Measurements from ENCODE around the gene CFAP57. TPM values are rescaled to one million over a fixed set of nuclear protein-coding genes. Genes with fewer than 3 reads are reported as not detected.
A peak's percentile ranks its signal among the peaks of the same experiment; 100 is the strongest.

The CFAP57 gene
- total and polyA plus RNA-seq, 2 experiments from 2014 or later = 0.10 to 0.46 TPM

DNA sequence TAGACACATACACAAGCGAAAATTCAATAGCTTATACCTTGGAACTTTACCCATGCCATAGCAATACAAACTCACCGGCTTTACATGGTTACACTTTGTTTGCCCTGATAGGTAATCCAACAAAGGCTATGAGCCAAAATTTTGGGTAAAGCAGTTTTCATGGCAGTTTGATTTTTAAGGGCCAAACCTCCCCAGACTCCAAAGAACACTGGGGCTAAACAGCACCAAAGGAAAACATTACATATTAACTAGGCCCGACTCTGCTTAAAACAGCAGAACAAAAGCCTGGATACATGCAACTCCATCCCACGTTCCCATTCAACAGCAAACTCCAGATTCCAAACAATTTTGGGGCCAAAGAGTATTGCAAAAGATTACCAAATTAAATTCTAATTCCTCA lies 93.3 kb downstream of the CFAP57 start:
- Histone ChIP-seq H3K9me2 (replicated peaks; ENCODE audit: insufficient read depth) (no peaks in the 10 kb centered on the region), H3K27ac (no peak overlapping the region), H2AFZ (no peak overlapping the region), H3K9me3 (ENCODE audit: low read depth) (peaks cover 5% of the 10 kb centered on the region), H3K36me3 (replicated peaks; ENCODE audit: insufficient read depth, low read depth) (no peaks in the 10 kb centered on the region), H3K4me1 (ENCODE audit: insufficient read depth) (peaks cover 5% of the 10 kb centered on the region), H3K4me3 (no peak overlapping the region), H3K79me2 (no peaks in the 10 kb centered on the region), H4K20me1 (ENCODE audit: insufficient read depth, poor library complexity, severe bottlenecking) (no peaks in the 10 kb centered on the region), H3K27me3 (no peaks in the 10 kb centered on the region), H3K4me2 (no peak overlapping the region)
- 76% methylated on average over 4 of the region's 4 CpGs for WGBS (ENCODE audit: low lambda C conversion rate, missing lambda C conversion rate)
- no peak for DNase-seq (ENCODE audit: low spot score)
- TF ChIP-seq EZH2phosphoT487 (IDR thresholded peaks at IDR 0.05; ENCODE audit: low read depth, severe bottlenecking, unreplicated experiment) (no peak), EZH2 (IDR thresholded peaks at IDR 0.05; ENCODE audit: borderline replicate concordance) (no peak)
- TF ChIP-seq, protein P1, sequence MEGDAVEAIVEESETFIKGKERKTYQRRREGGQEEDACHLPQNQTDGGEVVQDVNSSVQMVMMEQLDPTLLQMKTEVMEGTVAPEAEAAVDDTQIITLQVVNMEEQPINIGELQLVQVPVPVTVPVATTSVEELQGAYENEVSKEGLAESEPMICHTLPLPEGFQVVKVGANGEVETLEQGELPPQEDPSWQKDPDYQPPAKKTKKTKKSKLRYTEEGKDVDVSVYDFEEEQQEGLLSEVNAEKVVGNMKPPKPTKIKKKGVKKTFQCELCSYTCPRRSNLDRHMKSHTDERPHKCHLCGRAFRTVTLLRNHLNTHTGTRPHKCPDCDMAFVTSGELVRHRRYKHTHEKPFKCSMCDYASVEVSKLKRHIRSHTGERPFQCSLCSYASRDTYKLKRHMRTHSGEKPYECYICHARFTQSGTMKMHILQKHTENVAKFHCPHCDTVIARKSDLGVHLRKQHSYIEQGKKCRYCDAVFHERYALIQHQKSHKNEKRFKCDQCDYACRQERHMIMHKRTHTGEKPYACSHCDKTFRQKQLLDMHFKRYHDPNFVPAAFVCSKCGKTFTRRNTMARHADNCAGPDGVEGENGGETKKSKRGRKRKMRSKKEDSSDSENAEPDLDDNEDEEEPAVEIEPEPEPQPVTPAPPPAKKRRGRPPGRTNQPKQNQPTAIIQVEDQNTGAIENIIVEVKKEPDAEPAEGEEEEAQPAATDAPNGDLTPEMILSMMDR (IDR thresholded peaks at IDR 0.05; ENCODE audit: poor library complexity) = no peak

DNA sequence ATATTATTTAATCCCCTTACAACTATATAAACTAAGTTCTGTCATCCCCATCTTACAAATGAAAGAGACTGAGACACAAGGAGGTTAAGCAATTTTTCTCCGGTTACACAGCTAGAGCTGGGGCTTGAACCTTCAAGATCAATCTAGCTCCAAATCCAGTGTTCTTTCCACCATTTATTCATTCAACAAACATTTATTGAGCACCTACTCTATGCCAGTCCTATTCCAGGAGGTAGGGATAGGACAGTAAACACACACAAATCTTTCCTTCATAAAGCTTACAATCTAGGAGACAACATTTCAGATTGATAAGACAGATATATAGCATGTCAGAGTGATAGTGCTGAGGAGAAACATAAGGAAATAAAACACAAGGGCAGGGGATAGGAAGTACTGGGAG lies 94.8 kb downstream of the CFAP57 start:
- H2AFZ ChIP-seq = no peak overlapping the region
- H3K36me3 ChIP-seq (replicated peaks; ENCODE audit: insufficient read depth, low read depth) = no peaks in the 10 kb centered on the region
- peaks cover 12% of the 10 kb centered on the region for H3K4me1 ChIP-seq (ENCODE audit: insufficient read depth)
- no peak for DNase-seq (ENCODE audit: low spot score)
- H3K4me2 ChIP-seq = no peak overlapping the region
- H3K79me2 ChIP-seq = peaks cover 3% of the 10 kb centered on the region
- no peaks in the 10 kb centered on the region for H3K27me3 ChIP-seq
- 93% methylated on average over 1 of the region's 1 CpG for WGBS (ENCODE audit: low lambda C conversion rate, missing lambda C conversion rate)
- H3K4me3 ChIP-seq = no peak overlapping the region
- peaks cover 5% of the 10 kb centered on the region for H3K9me3 ChIP-seq (ENCODE audit: low read depth)
- no peak overlapping the region for H3K27ac ChIP-seq
- no peak for TF ChIP-seq EZH2 (IDR thresholded peaks at IDR 0.05; ENCODE audit: borderline replicate concordance)
- TF ChIP-seq, protein P1 (IDR thresholded peaks at IDR 0.05; ENCODE audit: poor library complexity) = no peak
- no peak for TF ChIP-seq EZH2phosphoT487 (IDR thresholded peaks at IDR 0.05; ENCODE audit: low read depth, severe bottlenecking, unreplicated experiment)
- H4K20me1 ChIP-seq (ENCODE audit: insufficient read depth, poor library complexity, severe bottlenecking) = no peaks in the 10 kb centered on the region
- H3K9me2 ChIP-seq (replicated peaks; ENCODE audit: insufficient read depth) = no peaks in the 10 kb centered on the region

DNA sequence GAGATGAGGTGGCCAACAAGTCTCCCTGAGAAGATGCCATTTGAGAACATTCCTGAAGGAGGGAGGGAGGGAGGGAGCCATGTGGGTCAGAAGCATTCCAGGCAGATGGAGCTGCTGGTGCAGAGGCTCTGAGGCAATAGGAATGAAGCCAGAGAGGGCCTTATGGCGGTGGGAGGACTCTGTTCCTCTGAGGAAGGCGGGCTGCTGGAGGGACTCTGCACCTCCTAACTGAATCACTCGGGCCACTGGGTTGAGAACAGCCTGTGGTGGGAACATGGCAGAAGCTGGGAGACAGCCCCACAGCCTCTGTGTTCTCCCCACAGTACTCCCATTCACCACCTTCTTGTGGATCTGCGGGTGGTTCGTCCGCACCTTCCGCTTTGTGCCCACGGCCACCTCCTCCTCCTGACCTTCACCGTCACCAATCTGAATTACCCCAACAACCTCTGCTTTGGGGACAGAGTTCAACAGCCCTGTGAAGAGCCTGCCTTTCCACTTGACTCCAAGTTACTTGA lies 95.2 kb downstream of the CFAP57 start:
- Histone ChIP-seq H3K9me2 (replicated peaks; ENCODE audit: insufficient read depth) (no peaks in the 10 kb centered on the region), H3K27ac (peak overlapping the region; percentile 39), H4K20me1 (ENCODE audit: insufficient read depth, poor library complexity, severe bottlenecking) (no peaks in the 10 kb centered on the region), H3K27me3 (no peaks in the 10 kb centered on the region), H3K9me3 (ENCODE audit: low read depth) (peaks cover 5% of the 10 kb centered on the region), H3K4me2 (no peak overlapping the region), H3K4me1 (ENCODE audit: insufficient read depth) (peaks cover 12% of the 10 kb centered on the region), H3K4me3 (no peak overlapping the region), H3K36me3 (replicated peaks; ENCODE audit: insufficient read depth, low read depth) (no peaks in the 10 kb centered on the region), H3K79me2 (peaks cover 5% of the 10 kb centered on the region), H2AFZ (no peak overlapping the region)
- 81% methylated on average over 9 of the region's 9 CpGs for WGBS (ENCODE audit: low lambda C conversion rate, missing lambda C conversion rate)
- no peak for TF ChIP-seq EZH2 (IDR thresholded peaks at IDR 0.05; ENCODE audit: borderline replicate concordance)
- TF ChIP-seq EZH2phosphoT487 (IDR thresholded peaks at IDR 0.05; ENCODE audit: low read depth, severe bottlenecking, unreplicated experiment) = no peak
- TF ChIP-seq, protein P1 (IDR thresholded peaks at IDR 0.05; ENCODE audit: poor library complexity) = no peak
- DNase-seq (ENCODE audit: low spot score) = peak; percentile 46
